Stimulated activated CD8-positive, alpha-beta memory T cell treated with anti-CD3 and anti-CD28 coated beads, Interleukin-7, amount 100 ng/mL, for 1 hour (primary cell): ENCODE results near the gene MLLT10.
"Not testable (repeated sequence)": the region's sequence is repeated elsewhere in the genome, so short reads cannot be mapped to it uniquely, and the experiment has no call there.

Source experiments
- DNase-seq, 2 donors: peaks; one replicate each; pipeline ENCODE4 v3.0.0-alpha.2; 2020; ENCODE audit warnings: low read depth in 2 of 2

The MLLT10 gene

GRCh38 chr10:21699575-21699974, 165.5 kb downstream of the MLLT10 start:
- no peak for DNase-seq

- no peak for DNase-seq
These were observed 166.4 kb downstream of the MLLT10 start for GRCh38 chr10:21700474-21700873.

DNA sequence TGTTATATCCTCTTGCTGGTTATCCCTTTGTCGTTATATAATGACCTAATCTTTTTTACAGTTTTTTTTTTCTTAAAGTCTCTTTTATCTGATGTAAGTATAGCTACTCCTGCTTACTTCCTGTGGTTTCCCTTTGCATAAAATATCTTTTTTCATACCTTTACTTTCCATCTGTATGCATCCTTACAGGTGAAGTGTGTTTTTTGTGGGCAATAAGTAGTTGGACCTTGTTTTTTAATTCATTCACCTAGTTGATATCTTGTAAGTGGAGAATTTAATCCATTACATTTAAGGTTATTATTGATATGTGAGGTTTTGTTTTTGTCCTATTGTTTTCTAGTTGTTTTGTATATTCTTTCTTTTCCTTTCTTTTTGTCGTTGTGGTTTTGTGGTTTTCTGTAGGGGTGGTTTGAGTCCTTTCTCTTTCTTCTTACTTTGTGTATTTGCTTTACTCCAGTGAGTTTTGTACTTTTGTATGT, 168.6 kb downstream of the MLLT10 start:
- no peak for DNase-seq

- no peak for DNase-seq
These were observed 171.3 kb downstream of the MLLT10 start for GRCh38 chr10:21705142-21705827.

- no peak for DNase-seq
These were observed 171.8 kb downstream of the MLLT10 start for GRCh38 chr10:21705828-21706176.

- no peak for DNase-seq
These were observed 173.5 kb downstream of the MLLT10 start for GRCh38 chr10:21707498-21707897.

DNA sequence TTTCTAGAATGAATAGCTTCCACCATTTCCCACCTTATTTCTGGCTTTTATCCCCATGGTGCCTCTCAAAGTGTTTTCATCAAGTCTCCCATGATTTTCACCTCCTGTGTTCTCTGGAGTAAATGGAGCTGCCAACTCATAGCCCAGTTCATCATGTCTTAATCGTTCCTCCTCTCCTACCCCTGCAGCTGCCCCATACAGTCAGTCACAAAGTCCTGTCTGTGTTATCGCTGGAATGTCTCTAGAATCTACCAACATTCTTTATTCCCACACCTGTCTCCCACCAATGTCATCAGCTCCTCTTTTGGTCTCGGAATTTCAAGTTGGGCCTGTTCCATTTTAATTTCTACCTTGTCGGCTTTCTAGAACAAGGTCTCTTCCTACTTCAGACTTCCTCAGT, 178.9 kb downstream of the MLLT10 start:
- no peak for DNase-seq

- DNase-seq, result no peak
These were observed 181.6 kb downstream of the MLLT10 start for GRCh38 chr10:21715531-21716195.

GRCh38 chr10:21717437-21718054, 183.5 kb downstream of the MLLT10 start:
- DNase-seq, result not testable (repeated sequence)

DNA sequence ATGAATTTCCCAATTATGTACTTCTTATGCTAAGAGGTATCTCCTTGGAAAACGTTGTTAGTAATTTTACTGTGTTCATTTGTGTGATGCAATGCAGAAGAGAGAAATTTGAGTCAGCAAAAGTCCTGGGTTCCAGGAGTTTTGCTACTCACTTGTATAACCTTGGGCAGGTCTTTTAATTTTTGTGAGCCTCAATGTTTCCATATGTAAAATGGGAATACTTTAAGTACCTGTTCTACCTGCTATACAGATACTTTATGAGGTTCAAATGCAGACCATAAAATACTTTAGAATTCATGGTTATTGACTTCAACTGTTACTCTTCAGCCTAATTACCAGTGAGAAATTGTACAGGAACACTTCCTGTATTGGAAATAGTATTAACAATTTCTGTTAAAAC, 185.5 kb downstream of the MLLT10 start:
- DNase-seq, result no peak

DNA sequence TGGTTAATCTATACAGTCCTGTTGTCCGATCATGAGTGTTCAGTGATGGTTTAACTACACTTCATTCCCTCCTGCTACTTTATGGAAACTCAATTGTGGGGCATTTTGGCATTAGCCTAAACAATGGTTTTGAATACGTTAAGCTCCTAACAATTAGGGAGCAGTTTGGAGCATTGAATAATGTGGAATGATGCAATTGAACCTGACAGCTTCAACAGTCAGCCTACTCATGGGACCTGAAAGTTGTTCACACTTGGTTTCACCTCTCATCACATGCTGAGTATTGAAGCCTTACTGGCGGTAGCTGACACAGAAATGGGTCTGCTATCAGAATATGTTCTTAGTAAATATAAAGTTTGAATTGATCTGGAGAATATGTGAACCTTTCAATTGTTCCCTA, 186.1 kb downstream of the MLLT10 start:
- DNase-seq, result no peak

GRCh38 chr10:21721000-21721665, 187.1 kb downstream of the MLLT10 start:
- DNase-seq, result no peak

- no peak for DNase-seq
These were observed 188.2 kb downstream of the MLLT10 start for GRCh38 chr10:21722209-21722608.

GRCh38 chr10:21724020-21724589, 190.1 kb downstream of the MLLT10 start:
- no peak for DNase-seq

DNA sequence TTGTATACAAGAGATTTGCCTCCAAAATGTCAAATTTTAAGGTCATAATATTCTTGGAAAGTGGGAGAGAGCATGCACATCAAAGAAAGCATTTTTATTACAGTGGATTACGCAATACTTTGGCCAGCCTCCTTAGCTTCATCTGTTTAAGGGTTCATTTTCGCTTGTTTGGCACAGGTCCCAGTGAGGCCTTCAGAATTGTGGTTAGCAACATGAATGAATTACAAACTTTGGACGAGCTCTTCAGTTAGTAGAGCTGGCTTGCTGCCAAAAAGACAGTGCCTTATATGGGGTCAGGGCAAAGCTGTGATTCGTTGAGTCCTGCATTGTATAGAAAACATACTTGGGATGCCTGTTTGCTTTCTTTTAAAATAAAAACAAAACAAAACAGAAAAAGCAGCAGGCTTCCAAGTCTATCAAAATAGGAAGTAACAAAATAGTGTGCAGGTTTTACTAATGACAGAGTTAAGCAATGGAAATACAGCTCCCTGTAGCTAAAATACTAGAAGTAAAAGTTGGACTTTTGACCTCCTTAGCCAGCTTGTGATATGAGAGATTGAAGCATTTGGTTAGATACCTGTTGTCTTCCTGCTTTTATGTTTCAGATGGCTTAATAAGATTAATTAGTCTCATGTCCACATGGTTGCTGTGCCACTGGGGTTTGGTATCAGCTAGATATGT, 190.8 kb downstream of the MLLT10 start:
- no peak for DNase-seq

- no peak for DNase-seq
These were observed 192.7 kb downstream of the MLLT10 start for GRCh38 chr10:21726601-21727225.

DNA sequence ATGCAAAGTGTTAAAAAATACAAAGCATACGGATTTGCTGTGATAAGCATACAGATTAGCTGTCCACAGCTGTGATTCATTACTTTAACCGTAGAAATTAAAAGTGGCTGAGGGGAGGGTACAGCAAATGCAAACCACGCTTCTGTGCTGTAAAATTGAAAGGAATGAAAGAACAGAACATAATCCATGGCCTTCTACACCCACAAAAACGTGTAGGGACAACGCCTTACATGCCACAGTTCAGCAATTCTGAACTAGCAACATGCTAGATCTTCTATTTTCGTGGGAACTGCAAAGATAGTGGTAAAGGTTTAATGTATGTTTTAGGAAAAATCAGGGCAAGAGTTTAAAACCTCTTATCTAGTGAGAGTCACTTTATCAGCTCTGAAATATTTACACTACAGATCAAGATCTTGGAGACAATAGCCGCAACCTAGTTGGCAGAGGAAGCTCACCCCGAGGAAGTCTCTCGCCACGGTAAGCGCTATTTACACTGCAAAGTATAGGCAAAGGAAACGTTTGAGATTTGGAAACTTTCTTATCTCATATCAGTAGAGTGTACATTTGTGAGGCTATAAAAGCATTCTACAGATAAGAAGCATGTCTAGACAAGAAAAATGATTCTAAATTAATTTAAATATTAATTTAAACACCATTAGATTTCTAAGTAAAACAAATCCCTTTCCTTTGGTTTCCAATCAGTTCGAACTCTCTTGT, 193.6 kb downstream of the MLLT10 start:
- no peak for DNase-seq

DNA sequence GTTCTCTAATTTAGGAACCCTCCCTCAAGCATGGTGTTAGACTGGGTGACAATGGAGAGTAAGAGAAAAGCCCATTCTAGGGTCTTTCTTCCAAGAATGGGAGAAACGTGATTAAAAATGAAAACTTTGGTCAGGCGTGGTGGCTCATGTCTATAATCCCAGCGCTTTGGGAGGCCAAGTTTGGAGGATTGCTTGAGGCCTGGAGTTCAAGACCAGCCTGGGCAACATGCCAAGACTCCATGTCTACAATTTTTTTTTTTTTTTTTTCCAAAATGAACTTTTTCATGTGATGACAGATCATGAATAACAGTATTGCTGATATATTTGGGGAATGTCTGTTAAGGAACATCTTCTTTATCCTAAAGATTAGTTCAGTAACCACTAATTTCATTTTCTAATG, 194.6 kb downstream of the MLLT10 start:
- no peak for DNase-seq

DNA sequence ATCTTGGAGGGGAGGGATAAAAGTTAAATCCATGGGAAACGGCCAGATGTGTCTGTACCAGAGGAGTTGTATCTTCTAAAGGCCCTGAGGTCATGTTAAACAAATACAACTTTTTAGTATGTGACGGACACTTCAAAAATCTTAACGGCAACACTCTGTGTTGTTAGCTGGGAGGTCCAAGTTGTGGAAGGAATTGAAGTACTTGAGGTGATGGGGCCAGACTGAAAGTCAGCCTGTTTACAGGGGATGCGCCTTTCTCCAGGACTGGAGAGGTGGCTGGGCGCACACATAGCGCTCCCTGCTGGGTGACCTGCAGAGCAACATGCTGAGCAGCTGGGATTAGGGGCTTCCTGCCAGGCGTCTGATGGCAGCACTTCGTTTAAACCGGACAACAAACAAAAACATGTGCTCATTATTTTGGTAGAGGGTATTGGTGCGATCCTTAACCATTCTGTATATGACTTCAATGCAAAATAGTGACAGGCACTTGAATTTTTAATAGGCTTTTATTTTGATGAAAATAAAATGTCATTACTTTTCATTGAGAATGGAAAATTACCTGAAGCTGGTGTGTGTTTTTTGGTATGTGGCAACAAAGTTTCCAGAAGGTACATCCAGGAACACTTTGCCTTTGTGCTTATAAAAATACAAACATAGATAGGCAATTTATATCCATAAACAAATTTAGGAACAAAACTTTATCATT, 198.2 kb downstream of the MLLT10 start:
- no peak for DNase-seq

- no peak for DNase-seq
These were observed 199.7 kb downstream of the MLLT10 start for GRCh38 chr10:21733710-21734109.
